PC-9 (cell line): ENCODE results near the gene HTR3B. TPM values are rescaled to one million over a fixed set of nuclear protein-coding genes. Genes with fewer than 3 reads are reported as not detected.

Source experiments
- BruUV-seq: library from RNA; stranded (reverse); fragments of 400-500 nt; replicated peaks from 2 replicates; lab custom pipeline; 2021; lab: Mats Ljungman, UMichigan
- CTCF ChIA-PET: fragments of 300-600 bp; sonication (Branson Sonifier 250); formaldehyde crosslinking; loops from one replicate; lab custom pipeline; 2022; ENCODE audit warnings: antibody characterized with exemption; lab: Charles Lee
- POLR2A ChIA-PET: fragments of 300-600 bp; sonication (Branson Sonifier 250); formaldehyde crosslinking; loops from one replicate; lab custom pipeline; 2022; ENCODE audit warnings: antibody characterized with exemption; ENCODE audit not compliant: unreplicated experiment; lab: Charles Lee
- DNase-seq, 2 experiments: peaks; one replicate each; pipeline versions ENCODE4 v3.0.0 to v3.0.0-alpha.2; 2015 to 2022; ENCODE audit warnings: mixed read lengths in 1 of 2
- H2AFZ ChIP-seq: fragments of 200-600 bp; sonication (generic); 2 replicates; pipeline ENCODE4 v1.8.1; 2017; ENCODE audit warnings: antibody characterized with exemption
- H3F3A ChIP-seq: fragments of 200-600 bp; sonication (generic); 2 replicates; pipeline ENCODE4 v1.8.1; 2017; ENCODE audit warnings: antibody characterized with exemption, mild to moderate bottlenecking, low read depth; ENCODE audit not compliant: insufficient read depth
- H3K27ac ChIP-seq: fragments of 200-600 bp; sonication (generic); 2 replicates; pipeline ENCODE4 v1.6.1; 2016; ENCODE audit warnings: mixed run types
- H3K27me3 ChIP-seq: fragments of 200-600 bp; sonication (generic); 2 replicates; pipeline ENCODE4 v1.6.1; 2016; ENCODE audit warnings: low read depth, mixed run types; ENCODE audit not compliant: insufficient read depth
- H3K36me3 ChIP-seq: fragments of 200-600 bp; sonication (generic); 2 replicates; pipeline ENCODE4 v1.6.1; 2016; ENCODE audit warnings: low read depth, mixed run types
- H3K4me1 ChIP-seq: fragments of 200-600 bp; sonication (generic); replicated peaks from 2 replicates; pipeline ENCODE4 v1.6.1; 2016; ENCODE audit warnings: mixed run types; ENCODE audit not compliant: insufficient read depth
- H3K4me2 ChIP-seq: fragments of 200-600 bp; sonication (generic); 2 replicates; pipeline ENCODE4 v1.6.1; 2017; ENCODE audit warnings: mixed run types
- H3K4me3 ChIP-seq: fragments of 200-600 bp; sonication (generic); 2 replicates; pipeline ENCODE4 v1.6.1; 2016; ENCODE audit warnings: mixed run types
- H3K79me2 ChIP-seq: fragments of 200-600 bp; sonication (generic); 2 replicates; pipeline ENCODE4 v1.6.1; 2017; ENCODE audit warnings: low read depth, mixed run types
- H3K9me2 ChIP-seq: fragments of 200-600 bp; sonication (generic); 2 replicates; pipeline ENCODE4 v1.8.1; 2017; ENCODE audit warnings: mild to moderate bottlenecking; ENCODE audit not compliant: insufficient read depth
- H3K9me3 ChIP-seq: fragments of 200-600 bp; sonication (generic); 2 replicates; pipeline ENCODE4 v1.8.1; 2016; ENCODE audit warnings: low read depth; ENCODE audit not compliant: insufficient read depth
- H4K20me1 ChIP-seq: fragments of 200-600 bp; sonication (generic); 2 replicates; pipeline ENCODE4 v1.8.1; 2017; ENCODE audit not compliant: insufficient read depth
- CTCF ChIP-seq: fragments of 200-600 bp; sonication (generic); conservative IDR thresholded peaks from 2 replicates; pipeline ENCODE4 v1.6.1; 2017; ENCODE audit warnings: mixed run types, antibody characterized with exemption, mild to moderate bottlenecking, moderate library complexity
- EZH2 ChIP-seq: fragments of 200-600 bp; sonication (generic); IDR thresholded peaks from 2 replicates; pipeline ENCODE4 v1.8.0; 2017; ENCODE audit warnings: antibody characterized with exemption, low read depth
- intact Hi-C: fragments of 100-400 bp; cut with micrococcal nuclease; formaldehyde crosslinking; loops from one replicate; pipeline ENCODE4 v1.10.0; 2022; ENCODE audit not compliant: unreplicated experiment
- total RNA-seq: library from RNA; stranded (reverse); gene quantifications from 2 replicates; pipeline ENCODE4 v1.2.3, GENCODE V29; 2021

The HTR3B gene
- total RNA-seq, 1 experiment from 2014 or later = not detected

- CTCF ChIA-PET = no interaction called here
- Histone ChIP-seq H3K36me3 (no peaks in the 10 kb centered on the region), H3F3A (no peaks in the 10 kb centered on the region), H3K4me3 (no peak overlapping the region), H3K4me2 (no peak overlapping the region), H3K27ac (no peak overlapping the region), H2AFZ (no peak overlapping the region), H3K4me1 (peaks cover 7% of the 10 kb centered on the region; the same call in 1 of the 2 replicates), H3K79me2 (no peaks in the 10 kb centered on the region), H3K27me3 (peaks cover 96% of the 10 kb centered on the region), H3K9me3 (no peaks in the 10 kb centered on the region), H4K20me1 (no peaks in the 10 kb centered on the region), H3K9me2 (no peaks in the 10 kb centered on the region)
- TF ChIP-seq EZH2 (no peak), CTCF (no peak)
- intact Hi-C loops = loop anchor here (5.0 kb wide), 1 partner anchor 660 kb away; no protein-coding TSS in a partner anchor
- BruUV-seq = no TSS peak
- POLR2A ChIA-PET = no interaction called here
- no peak for DNase-seq
These were observed 72.5 kb downstream of the HTR3B start for GRCh38 chr11:113977071-113977490.

- ChIA-PET POLR2A (no interaction called here), CTCF (no interaction called here)
- Histone ChIP-seq H3K9me3 (no peaks in the 10 kb centered on the region), H3K79me2 (no peaks in the 10 kb centered on the region), H3K9me2 (no peaks in the 10 kb centered on the region), H3K36me3 (no peaks in the 10 kb centered on the region), H3K4me1 (peaks cover 7% of the 10 kb centered on the region; the same call in 1 of the 2 replicates), H3K27me3 (peaks cover 96% of the 10 kb centered on the region), H3K4me3 (no peak overlapping the region), H3K27ac (no peak overlapping the region), H4K20me1 (no peaks in the 10 kb centered on the region), H3F3A (no peaks in the 10 kb centered on the region), H2AFZ (no peak overlapping the region), H3K4me2 (no peak overlapping the region)
- DNase-seq = no peak
- intact Hi-C loops = loop anchor here (5.0 kb wide), 1 partner anchor 660 kb away; no protein-coding TSS in a partner anchor
- no peak for TF ChIP-seq CTCF
- no peak for TF ChIP-seq EZH2
- BruUV-seq = no TSS peak
These were observed 73.1 kb downstream of the HTR3B start for GRCh38 chr11:113977701-113978100.

- Histone ChIP-seq H2AFZ (no peak overlapping the region), H3K9me3 (no peaks in the 10 kb centered on the region), H3K9me2 (no peaks in the 10 kb centered on the region), H4K20me1 (no peaks in the 10 kb centered on the region), H3K79me2 (no peaks in the 10 kb centered on the region), H3K4me2 (no peak overlapping the region), H3K27ac (no peak overlapping the region), H3K4me3 (no peak overlapping the region), H3K36me3 (no peaks in the 10 kb centered on the region), H3K4me1 (peaks cover 7% of the 10 kb centered on the region; the same call in 1 of the 2 replicates), H3K27me3 (peaks cover 98% of the 10 kb centered on the region), H3F3A (no peaks in the 10 kb centered on the region)
- CTCF ChIA-PET = no interaction called here
- DNase-seq = no peak
- no peak for TF ChIP-seq EZH2
- TF ChIP-seq CTCF = no peak
- POLR2A ChIA-PET = no interaction called here
- no TSS peak for BruUV-seq
- intact Hi-C loops = loop anchor here (5.0 kb wide), 1 partner anchor 662 kb away; no protein-coding TSS in a partner anchor
These were observed 74.8 kb downstream of the HTR3B start for GRCh38 chr11:113979431-113979830.
